ENCODE data around the gene ABCC8. TPM values are rescaled to one million over a fixed set of nuclear protein-coding genes. Genes with fewer than 3 reads are reported as not detected.

ABCC8 gene
- total and polyA plus RNA-seq, 9 of the 15 experiments (the other 6 are each of a cell fraction or from before 2014, with no cell fraction given) = not detected

DNA sequence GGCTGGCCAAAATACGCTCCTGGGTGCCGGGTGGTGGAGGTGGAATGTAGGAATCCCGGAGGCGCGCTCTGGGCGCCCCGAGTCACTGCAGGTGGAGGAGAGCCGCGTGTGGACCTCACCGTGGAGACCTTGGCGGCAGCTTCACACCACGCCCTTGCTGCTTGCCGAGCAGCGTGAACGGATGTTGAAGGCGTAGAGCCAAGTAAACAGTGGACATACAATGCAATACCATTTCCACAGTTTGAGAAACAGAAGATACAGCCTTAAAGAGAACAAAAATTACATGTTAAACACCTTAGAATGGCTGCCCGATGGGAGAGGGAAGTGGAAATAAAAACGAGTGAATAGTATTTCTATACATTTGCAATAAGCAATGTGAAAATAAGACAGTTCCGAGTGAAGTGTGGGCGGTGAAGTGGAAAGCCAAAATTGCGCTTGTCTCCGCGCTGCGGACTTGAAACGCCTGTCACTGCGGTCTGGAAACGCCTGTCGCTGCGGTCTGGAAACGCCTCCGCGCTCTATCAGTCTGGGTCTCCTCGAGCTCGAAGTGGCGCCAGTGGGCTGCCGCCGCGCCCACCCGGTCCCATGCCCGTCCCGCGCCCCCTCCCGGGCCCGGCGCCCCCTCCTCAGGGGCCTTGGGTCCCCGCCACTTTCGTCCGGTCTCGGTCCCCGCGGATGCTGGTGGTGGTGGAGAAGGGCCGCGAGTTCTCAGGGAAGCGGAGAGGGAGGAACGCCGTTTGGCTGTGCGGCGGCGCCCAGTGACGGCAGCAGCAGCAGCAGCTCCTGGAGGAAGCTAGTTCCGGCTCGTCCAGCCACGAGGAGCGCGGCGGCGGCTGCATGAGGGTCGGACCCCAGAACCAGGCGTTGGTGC, 123.5 kb downstream of the ABCC8 start (continued):
- TF ChIP-seq FOSL1 (tag; conservative IDR thresholded peaks at IDR 0.05) = 0 out of 2 replicates have a peak, but pooled peaks have one; percentile 16
- no peak for TF ChIP-seq MAFK (IDR thresholded peaks at IDR 0.05; ENCODE audit: low read length)
- peak; percentile 13; the same call in 1 of the 2 replicates for TF ChIP-seq SP1 (CRISPR knock-in tag; IDR thresholded peaks at IDR 0.05)
- TF ChIP-seq, protein P1, sequence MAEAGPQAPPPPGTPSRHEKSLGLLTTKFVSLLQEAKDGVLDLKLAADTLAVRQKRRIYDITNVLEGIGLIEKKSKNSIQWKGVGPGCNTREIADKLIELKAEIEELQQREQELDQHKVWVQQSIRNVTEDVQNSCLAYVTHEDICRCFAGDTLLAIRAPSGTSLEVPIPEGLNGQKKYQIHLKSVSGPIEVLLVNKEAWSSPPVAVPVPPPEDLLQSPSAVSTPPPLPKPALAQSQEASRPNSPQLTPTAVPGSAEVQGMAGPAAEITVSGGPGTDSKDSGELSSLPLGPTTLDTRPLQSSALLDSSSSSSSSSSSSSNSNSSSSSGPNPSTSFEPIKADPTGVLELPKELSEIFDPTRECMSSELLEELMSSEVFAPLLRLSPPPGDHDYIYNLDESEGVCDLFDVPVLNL (CRISPR knock-in tag; IDR thresholded peaks at IDR 0.05; ENCODE audit: low read depth) = peak; percentile 51; the same call in 1 of the 2 replicates
- TF ChIP-seq, protein P2, sequence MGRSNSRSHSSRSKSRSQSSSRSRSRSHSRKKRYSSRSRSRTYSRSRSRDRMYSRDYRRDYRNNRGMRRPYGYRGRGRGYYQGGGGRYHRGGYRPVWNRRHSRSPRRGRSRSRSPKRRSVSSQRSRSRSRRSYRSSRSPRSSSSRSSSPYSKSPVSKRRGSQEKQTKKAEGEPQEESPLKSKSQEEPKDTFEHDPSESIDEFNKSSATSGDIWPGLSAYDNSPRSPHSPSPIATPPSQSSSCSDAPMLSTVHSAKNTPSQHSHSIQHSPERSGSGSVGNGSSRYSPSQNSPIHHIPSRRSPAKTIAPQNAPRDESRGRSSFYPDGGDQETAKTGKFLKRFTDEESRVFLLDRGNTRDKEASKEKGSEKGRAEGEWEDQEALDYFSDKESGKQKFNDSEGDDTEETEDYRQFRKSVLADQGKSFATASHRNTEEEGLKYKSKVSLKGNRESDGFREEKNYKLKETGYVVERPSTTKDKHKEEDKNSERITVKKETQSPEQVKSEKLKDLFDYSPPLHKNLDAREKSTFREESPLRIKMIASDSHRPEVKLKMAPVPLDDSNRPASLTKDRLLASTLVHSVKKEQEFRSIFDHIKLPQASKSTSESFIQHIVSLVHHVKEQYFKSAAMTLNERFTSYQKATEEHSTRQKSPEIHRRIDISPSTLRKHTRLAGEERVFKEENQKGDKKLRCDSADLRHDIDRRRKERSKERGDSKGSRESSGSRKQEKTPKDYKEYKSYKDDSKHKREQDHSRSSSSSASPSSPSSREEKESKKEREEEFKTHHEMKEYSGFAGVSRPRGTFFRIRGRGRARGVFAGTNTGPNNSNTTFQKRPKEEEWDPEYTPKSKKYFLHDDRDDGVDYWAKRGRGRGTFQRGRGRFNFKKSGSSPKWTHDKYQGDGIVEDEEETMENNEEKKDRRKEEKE (IDR thresholded peaks at IDR 0.05; ENCODE audit: borderline replicate concordance in 1 of 2, control insufficient read depth in 1 of 2, low read depth in 2 of 2, low read length in 1 of 2) = 0 out of 4 replicates have a peak, but pooled peaks of 1 of the 2 experiments have one; percentile 23
- no peak for TF ChIP-seq ATF1 (CRISPR knock-in tag; IDR thresholded peaks at IDR 0.05)
- peak; percentile 89 for TF ChIP-seq ATF1 (tag; IDR thresholded peaks at IDR 0.05)
- peak; percentile 74 for TF ChIP-seq KLF13 (tag; IDR thresholded peaks at IDR 0.05; ENCODE audit: borderline replicate concordance, low read depth)
- TF ChIP-seq ZBTB11 (CRISPR knock-in tag; IDR thresholded peaks at IDR 0.05) = peak in 2 of 3 experiments; percentile 58 to 90; a peak in 4 of 6 replicates
- no peak for TF ChIP-seq KLF6 (CRISPR knock-in tag; IDR thresholded peaks at IDR 0.05; ENCODE audit: borderline replicate concordance)
- peak; percentile 76 for TF ChIP-seq CTBP1 (IDR thresholded peaks at IDR 0.05; ENCODE audit: borderline replicate concordance)
- no peak for TF ChIP-seq ZNF143 (CRISPR knock-in tag; IDR thresholded peaks at IDR 0.05)
- 0 out of 4 replicates have a peak, but pooled peaks of 1 of the 2 experiments have one; percentile 29 for TF ChIP-seq ARNT (IDR thresholded peaks at IDR 0.05)
- peak; percentile 70 for TF ChIP-seq SAP30 (IDR thresholded peaks at IDR 0.05; ENCODE audit: borderline replicate concordance, insufficient read depth, low read depth, low read length, poor library complexity, severe bottlenecking)
- peak; percentile 63 for TF ChIP-seq POLR2B (IDR thresholded peaks at IDR 0.05; ENCODE audit: low read depth, partially characterized antibody)
- no peak for TF ChIP-seq KAT2B (IDR thresholded peaks at IDR 0.05; ENCODE audit: low read depth, low read length)
- no peak for TF ChIP-seq NR2F6 (CRISPR knock-in tag; IDR thresholded peaks at IDR 0.05)
- 0 out of 2 replicates have a peak, but pooled peaks have one; percentile 34 for TF ChIP-seq POLR2H (tag; IDR thresholded peaks at IDR 0.05; ENCODE audit: low read depth)
